Calu3 (cell line): ENCODE data around the gene MYO9B. TPM values are rescaled to one million over a fixed set of nuclear protein-coding genes. Genes with fewer than 3 reads are reported as not detected.
A peak's percentile ranks its signal among the peaks of the same experiment; 100 is the strongest.

Experiments used
- Bru-seq: library from RNA; stranded (reverse); fragments of 400-500 nt; gene quantifications from one replicate; lab custom pipeline; 2021; lab: Mats Ljungman, UMichigan
- BruChase-seq, 2 experiments: library from RNA; stranded (reverse); fragments of 400-500 nt; gene quantifications; one replicate each; lab custom pipeline; 2021; lab: Mats Ljungman, UMichigan
- BruUV-seq: library from RNA; stranded (reverse); fragments of 400-500 nt; replicated peaks from 2 replicates; lab custom pipeline; 2021; lab: Mats Ljungman, UMichigan
- CTCF ChIA-PET: fragments of 300-600 bp; sonication (Branson Sonifier 250); formaldehyde crosslinking; loops from one replicate; lab custom pipeline; 2022; ENCODE audit warnings: antibody characterized with exemption; lab: Charles Lee
- DNase-seq: peaks from one replicate; pipeline ENCODE4 v3.0.0; 2022
- H3K27ac Mint-ChIP-seq: one replicate; pipeline ENCODE4 v1.8.0; 2022; ENCODE audit warnings: mixed read lengths; ENCODE audit not compliant: unreplicated experiment
- H3K27me3 Mint-ChIP-seq: one replicate; pipeline ENCODE4 v1.8.0; 2022; ENCODE audit warnings: mixed read lengths; ENCODE audit not compliant: unreplicated experiment
- H3K36me3 Mint-ChIP-seq: one replicate; pipeline ENCODE4 v1.8.0; 2022; ENCODE audit warnings: mild to moderate bottlenecking, moderate library complexity, mixed read lengths; ENCODE audit not compliant: insufficient read depth, unreplicated experiment
- H3K4me1 Mint-ChIP-seq: one replicate; pipeline ENCODE4 v1.8.0; 2022; ENCODE audit warnings: mild to moderate bottlenecking, low read depth, mixed read lengths; ENCODE audit not compliant: unreplicated experiment
- H3K4me3 Mint-ChIP-seq: one replicate; pipeline ENCODE4 v1.8.0; 2022; ENCODE audit warnings: mild to moderate bottlenecking, low read depth, moderate library complexity, mixed read lengths; ENCODE audit not compliant: unreplicated experiment
- H3K9me3 Mint-ChIP-seq: one replicate; pipeline ENCODE4 v1.8.0; 2022; ENCODE audit warnings: low read depth, mixed read lengths; ENCODE audit not compliant: unreplicated experiment
- intact Hi-C: fragments of 100-400 bp; cut with micrococcal nuclease; formaldehyde crosslinking; loops from one replicate; pipeline ENCODE4 v1.10.0; 2022; ENCODE audit not compliant: unreplicated experiment
- long read RNA-seq: library from polyadenylated mRNA; stranded (forward); transcript quantifications from one replicate; pipeline ENCODE4 v2.0.0, GENCODE V29; 2022
- total RNA-seq: library from RNA; stranded (reverse); gene quantifications from 2 replicates; pipeline ENCODE4 v1.2.3, GENCODE V29; 2022
- TF ChIP-seq, protein P1 (sequence below): fragments of 200-600 bp; IDR thresholded peaks from one replicate; pipeline ENCODE4 v1.8.0; 2022; ENCODE audit warnings: antibody characterized with exemption; ENCODE audit not compliant: unreplicated experiment

Gene MYO9B, protein sequence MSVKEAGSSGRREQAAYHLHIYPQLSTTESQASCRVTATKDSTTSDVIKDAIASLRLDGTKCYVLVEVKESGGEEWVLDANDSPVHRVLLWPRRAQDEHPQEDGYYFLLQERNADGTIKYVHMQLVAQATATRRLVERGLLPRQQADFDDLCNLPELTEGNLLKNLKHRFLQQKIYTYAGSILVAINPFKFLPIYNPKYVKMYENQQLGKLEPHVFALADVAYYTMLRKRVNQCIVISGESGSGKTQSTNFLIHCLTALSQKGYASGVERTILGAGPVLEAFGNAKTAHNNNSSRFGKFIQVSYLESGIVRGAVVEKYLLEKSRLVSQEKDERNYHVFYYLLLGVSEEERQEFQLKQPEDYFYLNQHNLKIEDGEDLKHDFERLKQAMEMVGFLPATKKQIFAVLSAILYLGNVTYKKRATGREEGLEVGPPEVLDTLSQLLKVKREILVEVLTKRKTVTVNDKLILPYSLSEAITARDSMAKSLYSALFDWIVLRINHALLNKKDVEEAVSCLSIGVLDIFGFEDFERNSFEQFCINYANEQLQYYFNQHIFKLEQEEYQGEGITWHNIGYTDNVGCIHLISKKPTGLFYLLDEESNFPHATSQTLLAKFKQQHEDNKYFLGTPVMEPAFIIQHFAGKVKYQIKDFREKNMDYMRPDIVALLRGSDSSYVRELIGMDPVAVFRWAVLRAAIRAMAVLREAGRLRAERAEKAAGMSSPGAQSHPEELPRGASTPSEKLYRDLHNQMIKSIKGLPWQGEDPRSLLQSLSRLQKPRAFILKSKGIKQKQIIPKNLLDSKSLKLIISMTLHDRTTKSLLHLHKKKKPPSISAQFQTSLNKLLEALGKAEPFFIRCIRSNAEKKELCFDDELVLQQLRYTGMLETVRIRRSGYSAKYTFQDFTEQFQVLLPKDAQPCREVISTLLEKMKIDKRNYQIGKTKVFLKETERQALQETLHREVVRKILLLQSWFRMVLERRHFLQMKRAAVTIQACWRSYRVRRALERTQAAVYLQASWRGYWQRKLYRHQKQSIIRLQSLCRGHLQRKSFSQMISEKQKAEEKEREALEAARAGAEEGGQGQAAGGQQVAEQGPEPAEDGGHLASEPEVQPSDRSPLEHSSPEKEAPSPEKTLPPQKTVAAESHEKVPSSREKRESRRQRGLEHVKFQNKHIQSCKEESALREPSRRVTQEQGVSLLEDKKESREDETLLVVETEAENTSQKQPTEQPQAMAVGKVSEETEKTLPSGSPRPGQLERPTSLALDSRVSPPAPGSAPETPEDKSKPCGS (N-terminal part only)
- total RNA-seq (38.4 and 40.4 TPM in 2 replicates), Bru-seq, nascent RNA (percentile 50 among the genes with signal in this experiment), BruChase-seq, experiment 1, labeled RNA remaining after a 6-hour chase (percentile 60 among the genes with signal in this experiment), BruChase-seq, experiment 2, labeled RNA remaining after a 2-hour chase (percentile 57 among the genes with signal in this experiment)
- long read RNA-seq, partial matches to known transcripts = 5 of 16 reads
- long read RNA-seq, other reads (novel, unspliced or antisense) = 11 of 16 reads

DNA sequence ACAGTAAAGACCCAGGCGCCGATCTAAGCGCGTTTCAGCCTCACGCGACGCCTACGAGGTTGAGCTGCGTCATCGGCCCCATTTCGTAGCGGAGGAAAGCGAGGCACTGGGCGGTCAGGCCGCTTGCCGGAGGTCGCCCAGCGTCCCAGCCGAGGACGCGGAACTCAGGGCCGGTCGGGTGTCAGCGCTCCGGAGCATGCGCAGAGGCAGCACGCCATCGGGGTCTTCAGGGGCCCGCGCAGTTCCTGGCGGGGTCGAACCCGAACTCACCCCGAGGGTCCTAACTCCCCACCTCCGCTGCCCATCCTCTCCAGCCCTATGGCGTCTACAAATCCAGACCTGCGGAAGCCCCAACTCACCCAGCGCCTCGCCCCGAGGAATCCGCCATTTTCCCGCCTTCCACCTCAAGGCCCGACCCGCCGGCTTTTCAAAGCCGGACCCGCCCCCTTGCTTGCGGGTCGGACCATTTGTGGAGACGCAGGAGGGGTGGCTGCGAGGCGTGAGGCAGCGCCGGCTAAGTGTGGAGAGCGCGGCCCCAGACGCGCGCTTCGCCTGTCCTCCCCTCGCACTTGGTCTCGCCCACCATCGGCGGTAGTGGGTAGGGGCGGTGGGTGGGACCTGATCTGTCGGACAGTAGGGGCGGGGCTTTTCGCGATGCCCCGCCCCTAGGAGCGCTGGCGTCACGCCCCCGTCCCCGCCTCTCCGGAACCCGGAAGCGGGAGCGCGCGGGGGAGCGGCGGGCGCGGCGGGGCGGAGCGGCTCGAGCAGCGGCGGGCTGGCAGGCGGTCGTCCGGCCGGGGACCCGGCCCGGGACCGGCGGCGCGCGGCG is at the start of gene MYO9B, which contains the start of gene HAUS8:
MYO9B (plus strand) TSS at position 743 of the 829 bp plus-strand sequence. CDS start 25,941 bp downstream, outside the sequence.
HAUS8 (minus strand) TSS at position 418 of the 829 bp plus-strand sequence; CDS start at position 388, 30 bp downstream.
- no peaks in the 10 kb centered on the region for H3K27me3 Mint-ChIP-seq
- peak within 1 kb of the TSS; percentile 33 for H3K27ac Mint-ChIP-seq
- intact Hi-C loops = loop anchor here (2.0 kb wide), 1 partner anchor 60 kb away; no protein-coding TSS in a partner anchor
- peaks cover 43% of the 10 kb centered on the region for H3K36me3 Mint-ChIP-seq
- CTCF ChIA-PET = no interaction called here
- peaks cover 8% of the 10 kb centered on the region for H3K4me1 Mint-ChIP-seq
- H3K4me3 Mint-ChIP-seq = peak within 1 kb of the TSS; percentile 78
- TF ChIP-seq, protein P1, sequence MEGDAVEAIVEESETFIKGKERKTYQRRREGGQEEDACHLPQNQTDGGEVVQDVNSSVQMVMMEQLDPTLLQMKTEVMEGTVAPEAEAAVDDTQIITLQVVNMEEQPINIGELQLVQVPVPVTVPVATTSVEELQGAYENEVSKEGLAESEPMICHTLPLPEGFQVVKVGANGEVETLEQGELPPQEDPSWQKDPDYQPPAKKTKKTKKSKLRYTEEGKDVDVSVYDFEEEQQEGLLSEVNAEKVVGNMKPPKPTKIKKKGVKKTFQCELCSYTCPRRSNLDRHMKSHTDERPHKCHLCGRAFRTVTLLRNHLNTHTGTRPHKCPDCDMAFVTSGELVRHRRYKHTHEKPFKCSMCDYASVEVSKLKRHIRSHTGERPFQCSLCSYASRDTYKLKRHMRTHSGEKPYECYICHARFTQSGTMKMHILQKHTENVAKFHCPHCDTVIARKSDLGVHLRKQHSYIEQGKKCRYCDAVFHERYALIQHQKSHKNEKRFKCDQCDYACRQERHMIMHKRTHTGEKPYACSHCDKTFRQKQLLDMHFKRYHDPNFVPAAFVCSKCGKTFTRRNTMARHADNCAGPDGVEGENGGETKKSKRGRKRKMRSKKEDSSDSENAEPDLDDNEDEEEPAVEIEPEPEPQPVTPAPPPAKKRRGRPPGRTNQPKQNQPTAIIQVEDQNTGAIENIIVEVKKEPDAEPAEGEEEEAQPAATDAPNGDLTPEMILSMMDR = no peak
- no TSS peak for BruUV-seq
- DNase-seq = peak; percentile 97
- no peaks in the 10 kb centered on the region for H3K9me3 Mint-ChIP-seq

DNA sequence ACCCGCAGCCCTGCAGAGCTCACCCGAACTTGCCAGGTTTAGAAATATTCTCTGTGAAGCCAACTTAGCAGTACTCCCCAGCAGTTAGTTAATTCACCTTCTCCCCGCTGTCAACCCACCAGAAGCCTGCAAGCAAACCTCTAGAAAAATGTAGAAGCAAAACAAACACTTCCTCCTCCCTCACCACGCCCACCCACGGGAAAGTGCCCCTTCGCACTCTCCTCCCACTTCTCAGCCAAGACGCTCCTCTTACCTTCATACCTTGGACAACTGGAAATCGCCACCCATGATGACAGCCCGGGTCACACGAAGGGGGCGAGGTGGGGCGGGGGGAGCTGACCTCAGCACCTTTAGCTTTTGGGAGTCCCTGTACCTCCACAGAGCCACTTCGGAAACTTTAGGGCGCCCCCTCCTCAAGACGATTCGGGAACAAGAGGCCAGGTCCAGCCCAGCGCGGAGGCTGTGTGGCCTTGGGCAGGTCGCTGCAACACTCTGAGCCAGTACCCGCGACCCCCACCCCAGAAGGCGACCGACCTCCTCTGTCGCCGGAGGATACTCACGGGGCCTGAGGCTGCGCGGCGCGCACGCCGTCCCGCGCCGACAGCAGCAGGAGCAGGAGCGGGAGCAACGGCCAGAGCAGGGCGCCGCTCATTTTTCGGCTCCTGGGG is 49.5 kb upstream of the MYO9B start:
- DNase-seq = no peak
- H3K9me3 Mint-ChIP-seq = no peaks in the 10 kb centered on the region
- peaks cover 19% of the 10 kb centered on the region for H3K27me3 Mint-ChIP-seq
- CTCF ChIA-PET = no interaction called here
- peaks cover 9% of the 10 kb centered on the region for H3K4me1 Mint-ChIP-seq
- H3K36me3 Mint-ChIP-seq = peaks cover 23% of the 10 kb centered on the region
- peak overlapping the region; percentile 44 for H3K4me3 Mint-ChIP-seq
- TF ChIP-seq, protein P1 = no peak
- BruUV-seq = no TSS peak
- intact Hi-C loops = no loop called here
- H3K27ac Mint-ChIP-seq = no peak overlapping the region

GRCh38 chr19:17026706-17027534 is 48.7 kb upstream of the MYO9B start, which contains the start of gene CPAMD8:
Gene CPAMD8, minus strand, starts transcription at chr19:17026810. Its CDS starts 168 bp downstream, at chr19:17026642.
- H3K4me3 Mint-ChIP-seq = peak within 1 kb of the TSS; percentile 44
- TF ChIP-seq, protein P1 = no peak

More at GRCh38 chr19:17026706-17027534, 48.7 kb upstream of the MYO9B start, which contains the start of gene CPAMD8:
- BruUV-seq = no TSS peak
- intact Hi-C loops = no loop called here
- Mint-ChIP-seq H3K27ac (no peak within 1 kb of the TSS), H3K36me3 (peaks cover 23% of the 10 kb centered on the region), H3K9me3 (no peaks in the 10 kb centered on the region), H3K27me3 (peaks cover 21% of the 10 kb centered on the region), H3K4me1 (peaks cover 9% of the 10 kb centered on the region)
- CTCF ChIA-PET = no interaction called here
- DNase-seq = no peak
